ENCODE measurements around the gene CNOT2.
"Not testable (repeated sequence)": the region's sequence is repeated elsewhere in the genome, so short reads cannot be mapped to it uniquely, and the experiment has no call there.

The CNOT2 gene

GRCh38 chr12:70252832-70253231 is 9.6 kb downstream of the CNOT2 start:
- DNase-seq = peak in 1 of 3 experiments; percentile 34

- no peak for DNase-seq
These were observed 11.0 kb downstream of the CNOT2 start for GRCh38 chr12:70254225-70254624.

- no peak for DNase-seq
These were observed 11.6 kb downstream of the CNOT2 start for GRCh38 chr12:70254846-70255245.

GRCh38 chr12:70255311-70255710 is 12.1 kb downstream of the CNOT2 start:
- DNase-seq = no peak

- DNase-seq = peak in 2 of 3 experiments; percentile 16 to 55
These were observed 15.6 kb downstream of the CNOT2 start for GRCh38 chr12:70258605-70259403.

GRCh38 chr12:70260646-70261045 is 17.4 kb downstream of the CNOT2 start:
- DNase-seq = no peak

GRCh38 chr12:70264067-70264867 is 21.0 kb downstream of the CNOT2 start:
- DNase-seq = no peak

- no peak for DNase-seq
These were observed 21.9 kb downstream of the CNOT2 start for GRCh38 chr12:70265132-70265531.

- no peak for DNase-seq
These were observed 24.3 kb downstream of the CNOT2 start for GRCh38 chr12:70267550-70267949.

GRCh38 chr12:70268972-70269371 is 25.7 kb downstream of the CNOT2 start:
- no peak for DNase-seq

GRCh38 chr12:70270108-70270507 is 26.9 kb downstream of the CNOT2 start:
- DNase-seq = no peak

GRCh38 chr12:70271025-70271424 is 27.8 kb downstream of the CNOT2 start:
- DNase-seq = peak in 1 of 3 experiments; percentile 47

- DNase-seq = no peak
These were observed 29.3 kb downstream of the CNOT2 start for GRCh38 chr12:70272510-70272909.

GRCh38 chr12:70275045-70275444 is 31.8 kb downstream of the CNOT2 start:
- no peak for DNase-seq

- no peak for DNase-seq
These were observed 34.7 kb downstream of the CNOT2 start for GRCh38 chr12:70277973-70278372.

GRCh38 chr12:70278945-70279344 is 35.7 kb downstream of the CNOT2 start:
- DNase-seq = no peak

GRCh38 chr12:70283232-70283631 is 40.0 kb downstream of the CNOT2 start:
- DNase-seq = no peak

GRCh38 chr12:70288817-70289216 is 45.6 kb downstream of the CNOT2 start:
- no peak for DNase-seq

- DNase-seq = no peak
These were observed 46.9 kb downstream of the CNOT2 start for GRCh38 chr12:70290116-70290515.

GRCh38 chr12:70292017-70292776 is 49.0 kb downstream of the CNOT2 start:
- DNase-seq = no peak

- not testable (repeated sequence) for DNase-seq
These were observed 61.7 kb downstream of the CNOT2 start for GRCh38 chr12:70304684-70305555.

GRCh38 chr12:70305794-70306193 is 62.6 kb downstream of the CNOT2 start:
- DNase-seq = no peak

Data from NCI-H1417 (cell line).